ACC112 (cell line): Measurements from ENCODE around the gene STX18.
"Not testable (repeated sequence)": the region's sequence is repeated elsewhere in the genome, so short reads cannot be mapped to it uniquely, and the experiment has no call there.

ENCODE experiments used
- H2AFZ ChIP-seq: fragments of 200-600 bp; sonication (generic); one replicate; pipeline ENCODE4 v1.6.0; 2017; ENCODE audit warnings: antibody characterized with exemption, low read length; ENCODE audit not compliant: unreplicated experiment
- H3K27ac ChIP-seq: fragments of 200-600 bp; sonication (generic); 2 replicates; pipeline ENCODE4 v1.5.1; 2014; ENCODE audit warnings: low read depth, mild to moderate bottlenecking, antibody characterized with exemption, low read length, moderate library complexity
- H3K27me3 ChIP-seq: fragments of 200-600 bp; sonication (generic); 2 replicates; pipeline ENCODE4 v1.6.1; 2014; ENCODE audit warnings: mild to moderate bottlenecking, antibody characterized with exemption, low read length, moderate library complexity, mixed read lengths; ENCODE audit not compliant: insufficient read depth
- H3K36me3 ChIP-seq: fragments of 200-600 bp; sonication (generic); 2 replicates; pipeline ENCODE4 v1.6.1; 2016; ENCODE audit warnings: mild to moderate bottlenecking, antibody characterized with exemption, low read length, moderate library complexity, mixed read lengths; ENCODE audit not compliant: insufficient read depth
- H3K4me1 ChIP-seq: fragments of 200-600 bp; sonication (generic); one replicate; pipeline ENCODE4 v1.6.1; 2016; ENCODE audit warnings: low read length, mixed read lengths; ENCODE audit not compliant: insufficient read depth, unreplicated experiment, control insufficient read depth
- H3K4me3 ChIP-seq: fragments of 200-600 bp; sonication (generic); 2 replicates; pipeline ENCODE4 v1.5.1; 2014; ENCODE audit warnings: mild to moderate bottlenecking, low read depth, low read length
- H3K79me2 ChIP-seq: fragments of 200-600 bp; sonication (generic); one replicate; pipeline ENCODE4 v1.6.0; 2016; ENCODE audit warnings: low read length; ENCODE audit not compliant: control insufficient read depth, unreplicated experiment, insufficient read depth

Gene STX18

DNA sequence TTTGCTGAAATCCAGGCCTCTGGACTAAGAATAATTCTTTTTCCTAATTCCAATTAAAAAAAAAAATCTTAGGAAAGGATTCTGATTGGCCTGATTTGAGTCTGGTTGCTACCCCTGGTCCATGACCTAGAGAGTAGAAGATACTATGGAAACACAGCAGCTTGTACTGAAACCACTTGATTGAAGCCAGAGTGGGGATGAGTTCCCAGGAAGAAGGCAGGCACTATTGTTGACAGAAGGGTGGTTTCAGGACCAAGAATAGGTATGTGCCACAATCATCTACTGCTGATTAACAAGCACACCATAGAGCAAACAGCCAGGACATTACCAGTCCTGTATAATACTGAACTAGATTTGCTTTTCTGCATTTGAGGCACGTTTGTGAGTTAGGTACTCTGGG is 29.6 kb downstream of the STX18 start:
- H3K27ac ChIP-seq: no peak overlapping the region
- no peaks in the 10 kb centered on the region for H3K36me3 ChIP-seq
- no peak overlapping the region for H2AFZ ChIP-seq
- peaks cover 5% of the 10 kb centered on the region for H3K4me1 ChIP-seq
- H3K79me2 ChIP-seq: peaks cover 38% of the 10 kb centered on the region
- no peak overlapping the region for H3K4me3 ChIP-seq
- no peaks in the 10 kb centered on the region for H3K27me3 ChIP-seq

DNA sequence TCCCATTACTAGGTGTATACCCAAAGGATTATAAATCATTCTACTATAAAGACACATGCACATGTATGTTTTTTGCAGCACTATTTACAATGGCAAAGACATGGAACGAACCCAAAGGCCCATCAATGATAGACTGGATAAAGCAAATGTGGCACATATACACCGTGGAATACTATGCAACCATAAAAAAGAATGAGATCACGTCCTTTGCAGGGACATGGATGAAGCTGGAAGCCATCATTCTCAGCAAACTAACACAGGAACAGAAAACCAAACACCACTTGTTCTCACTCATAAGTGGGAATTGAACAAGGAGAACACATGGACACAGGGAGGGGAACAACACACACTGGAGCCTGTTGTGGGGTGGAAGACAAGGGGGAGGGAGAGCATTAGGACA is 31.2 kb downstream of the STX18 start:
- H3K4me3 ChIP-seq, H3K27ac ChIP-seq, H3K27me3 ChIP-seq, H2AFZ ChIP-seq, H3K36me3 ChIP-seq: not testable (repeated sequence)
- H3K79me2 ChIP-seq: peaks cover 31% of the 10 kb centered on the region
- peaks cover 12% of the 10 kb centered on the region for H3K4me1 ChIP-seq

DNA sequence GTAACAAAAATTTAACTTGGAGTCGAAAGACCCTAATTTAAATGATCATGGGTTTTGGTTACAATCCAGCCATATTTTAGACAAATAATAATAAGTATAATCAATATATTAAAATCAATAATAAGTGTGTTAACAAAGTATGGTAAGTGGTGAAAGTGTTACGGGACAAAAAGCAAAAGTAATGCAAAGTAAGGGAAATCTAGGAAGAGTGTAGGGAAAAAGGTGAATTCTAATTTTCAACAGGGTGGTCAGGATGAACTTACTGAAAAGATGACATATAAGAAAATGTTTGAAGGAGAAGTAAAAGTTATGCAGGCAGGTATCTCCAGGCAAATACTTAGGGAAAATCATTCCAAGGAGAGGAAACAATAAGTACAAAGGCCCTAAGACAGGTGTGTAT is 32.3 kb downstream of the STX18 start:
- no peak overlapping the region for H2AFZ ChIP-seq
- H3K4me1 ChIP-seq: peaks cover 14% of the 10 kb centered on the region
- H3K27ac ChIP-seq: no peak overlapping the region
- H3K79me2 ChIP-seq: peaks cover 22% of the 10 kb centered on the region
- no peak overlapping the region for H3K4me3 ChIP-seq
- H3K27me3 ChIP-seq: no peaks in the 10 kb centered on the region
- no peaks in the 10 kb centered on the region for H3K36me3 ChIP-seq

- Histone ChIP-seq H3K79me2 (peaks cover 11% of the 10 kb centered on the region), H3K4me3 (peak overlapping the region; percentile 76), H3K36me3 (no peaks in the 10 kb centered on the region), H2AFZ (no peak overlapping the region), H3K27ac (no peak overlapping the region), H3K4me1 (peaks cover 14% of the 10 kb centered on the region), H3K27me3 (no peaks in the 10 kb centered on the region)
Observed at GRCh38 chr4:4507923-4508322, 33.9 kb downstream of the STX18 start.

DNA sequence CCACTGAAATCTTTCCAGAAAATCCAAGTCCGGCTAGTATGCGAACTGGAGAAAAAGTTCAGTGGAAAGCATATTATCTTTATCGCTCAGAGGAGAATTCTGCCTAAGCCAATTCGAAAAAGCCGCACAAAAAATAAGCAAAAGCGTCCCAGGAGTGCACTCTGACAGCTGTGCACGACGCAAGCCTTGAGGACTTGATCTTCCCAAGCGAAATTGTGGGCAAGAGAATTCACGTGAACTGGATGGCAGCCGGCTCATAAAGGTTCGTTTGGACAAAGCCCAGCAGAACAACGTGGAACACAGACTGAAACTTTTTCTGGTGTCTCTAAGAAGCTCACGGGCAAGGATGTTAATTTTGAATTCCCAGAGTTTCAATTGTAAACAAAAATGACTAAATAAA is 34.4 kb downstream of the STX18 start:
- peak overlapping the region; percentile 76 for H3K4me3 ChIP-seq
- H2AFZ ChIP-seq: peak overlapping the region; percentile 71
- no peaks in the 10 kb centered on the region for H3K36me3 ChIP-seq
- H3K4me1 ChIP-seq: peaks cover 14% of the 10 kb centered on the region
- 0 out of 2 replicates have a peak overlapping the region, but pooled peaks have one; percentile 21 for H3K27ac ChIP-seq
- H3K79me2 ChIP-seq: peaks cover 15% of the 10 kb centered on the region
- no peaks in the 10 kb centered on the region for H3K27me3 ChIP-seq

DNA sequence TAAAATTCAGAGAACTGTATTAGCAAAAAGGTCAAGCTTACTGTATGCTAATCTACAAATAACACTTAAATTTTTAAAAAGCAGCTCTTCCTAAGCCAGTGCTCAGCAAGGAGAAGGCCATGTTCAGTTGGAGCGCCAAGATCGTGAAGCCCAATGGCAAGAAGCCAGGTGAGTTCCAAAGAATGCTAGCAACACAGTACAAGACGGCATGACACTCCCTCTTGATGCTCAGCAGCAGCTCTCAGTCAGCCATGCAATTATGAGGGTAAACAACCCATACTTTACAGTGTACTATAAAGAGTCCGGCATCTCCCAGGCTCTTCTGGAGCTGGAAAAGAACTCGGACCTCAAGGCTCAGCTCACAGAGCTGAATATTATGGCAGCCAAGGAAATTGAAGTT is 34.9 kb downstream of the STX18 start:
- H2AFZ ChIP-seq: peak overlapping the region; percentile 71

GRCh38 chr4:4505211-4505610 is 36.6 kb downstream of the STX18 start:
- H3K27ac ChIP-seq, H3K27me3 ChIP-seq, H3K36me3 ChIP-seq, H2AFZ ChIP-seq, H3K4me3 ChIP-seq: not testable (repeated sequence)
- Histone ChIP-seq H3K4me1 (peaks cover 14% of the 10 kb centered on the region), H3K79me2 (peaks cover 25% of the 10 kb centered on the region)

More for the DNA sequence above, 34.9 kb downstream of the STX18 start:
- Histone ChIP-seq H3K36me3 (no peaks in the 10 kb centered on the region), H3K4me1 (peaks cover 14% of the 10 kb centered on the region), H3K27me3 (no peaks in the 10 kb centered on the region), H3K4me3 (peak overlapping the region; percentile 76), H3K27ac (0 out of 2 replicates have a peak overlapping the region, but pooled peaks have one; percentile 21), H3K79me2 (peaks cover 16% of the 10 kb centered on the region)

DNA sequence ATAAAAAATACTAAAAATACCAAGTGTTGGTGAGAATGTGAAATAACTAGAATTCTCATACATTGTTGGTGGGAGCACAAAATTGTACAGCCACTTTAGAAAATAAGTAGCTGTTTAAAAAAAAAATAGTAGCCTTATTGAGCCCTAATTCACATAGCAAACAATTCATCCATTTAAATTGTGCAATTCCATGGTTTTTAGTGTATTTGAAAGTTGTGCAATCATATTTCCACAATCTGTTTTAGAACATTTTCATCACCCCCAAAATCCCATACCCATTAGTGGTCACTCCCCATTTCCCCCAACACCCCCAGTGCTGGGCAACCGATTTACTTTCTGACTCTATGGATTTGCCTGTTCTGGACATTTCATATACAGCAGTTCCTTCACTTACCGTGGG is 37.1 kb downstream of the STX18 start:
- H3K79me2 ChIP-seq: peaks cover 25% of the 10 kb centered on the region
- no peaks in the 10 kb centered on the region for H3K27me3 ChIP-seq
- no peak overlapping the region for H3K27ac ChIP-seq
- H2AFZ ChIP-seq: no peak overlapping the region
- H3K4me1 ChIP-seq: peaks cover 14% of the 10 kb centered on the region
- no peaks in the 10 kb centered on the region for H3K36me3 ChIP-seq
- no peak overlapping the region for H3K4me3 ChIP-seq

GRCh38 chr4:4502694-4503311 is 39.0 kb downstream of the STX18 start:
- no peak overlapping the region for H2AFZ ChIP-seq
- H3K4me3 ChIP-seq: no peak overlapping the region
- no peak overlapping the region for H3K27ac ChIP-seq
- H3K27me3 ChIP-seq: no peaks in the 10 kb centered on the region
- peaks cover 18% of the 10 kb centered on the region for H3K4me1 ChIP-seq
- H3K79me2 ChIP-seq: peaks cover 28% of the 10 kb centered on the region
- H3K36me3 ChIP-seq: no peaks in the 10 kb centered on the region

- Histone ChIP-seq H3K36me3 (no peaks in the 10 kb centered on the region), H3K27me3 (no peaks in the 10 kb centered on the region), H2AFZ (no peak overlapping the region), H3K4me1 (peaks cover 22% of the 10 kb centered on the region), H3K27ac (no peak overlapping the region), H3K79me2 (peaks cover 25% of the 10 kb centered on the region), H3K4me3 (no peak overlapping the region)
Observed at GRCh38 chr4:4501679-4502078, 40.2 kb downstream of the STX18 start.

GRCh38 chr4:4499438-4500123 is 42.3 kb downstream of the STX18 start:
- peaks cover 37% of the 10 kb centered on the region for H3K79me2 ChIP-seq
- H3K36me3 ChIP-seq: no peaks in the 10 kb centered on the region
- H3K4me3 ChIP-seq: no peak overlapping the region
- no peak overlapping the region for H3K27ac ChIP-seq
- H3K4me1 ChIP-seq: peaks cover 20% of the 10 kb centered on the region
- H3K27me3 ChIP-seq: no peaks in the 10 kb centered on the region
- H2AFZ ChIP-seq: no peak overlapping the region
